ENCODE measurements around the gene FGD2.

Gene FGD2

DNA sequence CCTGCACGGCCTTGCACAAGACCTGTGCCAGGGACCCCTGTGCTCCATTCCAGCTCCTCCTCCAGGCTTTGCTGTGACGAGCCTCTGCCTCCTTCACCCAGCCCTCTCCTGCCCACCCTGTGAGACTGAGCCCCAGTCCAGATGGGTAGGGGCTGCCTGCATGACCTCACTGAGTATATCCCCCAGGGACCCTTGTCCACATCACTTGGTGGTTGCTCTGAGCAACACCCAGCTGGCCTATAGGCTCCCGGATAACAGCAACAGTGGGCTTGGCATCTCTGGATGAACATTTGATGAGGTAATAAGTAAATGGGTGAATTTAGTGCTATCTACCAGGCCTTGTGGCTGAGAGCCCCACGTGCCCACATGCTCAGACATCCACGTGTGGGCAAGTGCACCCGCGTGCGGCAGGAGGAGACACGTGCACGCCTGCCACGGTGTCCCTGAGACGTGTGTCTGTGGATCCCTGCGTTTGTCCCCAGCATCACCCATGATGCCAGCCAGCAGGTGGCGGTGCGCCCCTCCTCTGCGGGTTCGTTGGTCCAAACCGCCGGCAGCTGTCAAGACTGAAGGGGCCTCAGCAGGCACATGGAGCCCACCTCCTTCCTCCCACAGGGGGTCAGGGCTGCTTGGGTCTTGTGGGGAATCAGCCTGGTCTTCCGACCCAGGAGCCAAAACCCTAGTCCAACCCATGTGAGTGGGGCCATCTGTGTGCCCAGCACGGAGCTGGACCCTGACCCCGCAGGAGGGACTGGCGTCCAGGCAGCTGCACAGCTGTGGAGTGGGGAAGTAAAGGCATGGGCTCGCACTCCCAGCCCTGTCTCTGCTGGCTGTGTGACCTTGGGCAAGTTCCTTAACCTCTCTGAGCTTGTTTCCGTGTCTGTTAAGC is 45.9 kb downstream of the FGD2 start (continued):
- TF ChIP-seq WT1 (tag by site-specific recombination; IDR thresholded peaks at IDR 0.05), result no peak; the same call in 1 of the 2 replicates
- TF ChIP-seq SP2 (tag by site-specific recombination; IDR thresholded peaks at IDR 0.05), result no peak
- no peak for TF ChIP-seq ZNF530 (tag by site-specific recombination; IDR thresholded peaks at IDR 0.05; ENCODE audit: low read depth)
- TF ChIP-seq, protein P1, sequence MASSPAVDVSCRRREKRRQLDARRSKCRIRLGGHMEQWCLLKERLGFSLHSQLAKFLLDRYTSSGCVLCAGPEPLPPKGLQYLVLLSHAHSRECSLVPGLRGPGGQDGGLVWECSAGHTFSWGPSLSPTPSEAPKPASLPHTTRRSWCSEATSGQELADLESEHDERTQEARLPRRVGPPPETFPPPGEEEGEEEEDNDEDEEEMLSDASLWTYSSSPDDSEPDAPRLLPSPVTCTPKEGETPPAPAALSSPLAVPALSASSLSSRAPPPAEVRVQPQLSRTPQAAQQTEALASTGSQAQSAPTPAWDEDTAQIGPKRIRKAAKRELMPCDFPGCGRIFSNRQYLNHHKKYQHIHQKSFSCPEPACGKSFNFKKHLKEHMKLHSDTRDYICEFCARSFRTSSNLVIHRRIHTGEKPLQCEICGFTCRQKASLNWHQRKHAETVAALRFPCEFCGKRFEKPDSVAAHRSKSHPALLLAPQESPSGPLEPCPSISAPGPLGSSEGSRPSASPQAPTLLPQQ (tag by site-specific recombination; IDR thresholded peaks at IDR 0.05), result peak; percentile 74
- no peak for TF ChIP-seq KLF16 (tag by site-specific recombination; IDR thresholded peaks at IDR 0.05)
- TF ChIP-seq ZNF146 (tag by site-specific recombination; IDR thresholded peaks at IDR 0.05), result no peak
- TF ChIP-seq, protein P2, sequence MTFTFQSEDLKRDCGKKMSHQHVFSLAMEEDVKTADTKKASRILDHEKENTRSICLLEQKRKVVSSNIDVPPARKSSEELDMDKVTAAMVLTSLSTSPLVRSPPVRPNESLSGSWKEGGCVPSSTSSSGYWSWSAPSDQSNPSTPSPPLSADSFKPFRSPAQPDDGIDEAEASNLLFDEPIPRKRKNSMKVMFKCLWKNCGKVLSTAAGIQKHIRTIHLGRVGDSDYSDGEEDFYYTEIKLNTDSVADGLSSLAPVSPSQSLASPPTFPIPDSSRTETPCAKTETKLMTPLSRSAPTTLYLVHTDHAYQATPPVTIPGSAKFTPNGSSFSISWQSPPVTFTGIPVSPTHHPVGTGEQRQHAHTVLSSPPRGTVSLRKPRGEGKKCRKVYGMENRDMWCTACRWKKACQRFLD (tag by site-specific recombination; IDR thresholded peaks at IDR 0.05), result no peak
- TF ChIP-seq ZNF391 (tag by site-specific recombination; IDR thresholded peaks at IDR 0.05; ENCODE audit: borderline replicate concordance, low read depth), result peak; percentile 63; the same call in 1 of the 2 replicates
- TF ChIP-seq, protein P3, sequence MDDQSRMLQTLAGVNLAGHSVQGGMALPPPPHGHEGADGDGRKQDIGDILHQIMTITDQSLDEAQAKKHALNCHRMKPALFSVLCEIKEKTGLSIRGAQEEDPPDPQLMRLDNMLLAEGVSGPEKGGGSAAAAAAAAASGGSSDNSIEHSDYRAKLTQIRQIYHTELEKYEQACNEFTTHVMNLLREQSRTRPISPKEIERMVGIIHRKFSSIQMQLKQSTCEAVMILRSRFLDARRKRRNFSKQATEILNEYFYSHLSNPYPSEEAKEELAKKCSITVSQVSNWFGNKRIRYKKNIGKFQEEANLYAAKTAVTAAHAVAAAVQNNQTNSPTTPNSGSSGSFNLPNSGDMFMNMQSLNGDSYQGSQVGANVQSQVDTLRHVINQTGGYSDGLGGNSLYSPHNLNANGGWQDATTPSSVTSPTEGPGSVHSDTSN (CRISPR knock-in tag; IDR thresholded peaks at IDR 0.05), result peak; percentile 78
- no peak for TF ChIP-seq MZF1 (tag by site-specific recombination; IDR thresholded peaks at IDR 0.05; ENCODE audit: borderline replicate concordance)
- TF ChIP-seq, protein P4, sequence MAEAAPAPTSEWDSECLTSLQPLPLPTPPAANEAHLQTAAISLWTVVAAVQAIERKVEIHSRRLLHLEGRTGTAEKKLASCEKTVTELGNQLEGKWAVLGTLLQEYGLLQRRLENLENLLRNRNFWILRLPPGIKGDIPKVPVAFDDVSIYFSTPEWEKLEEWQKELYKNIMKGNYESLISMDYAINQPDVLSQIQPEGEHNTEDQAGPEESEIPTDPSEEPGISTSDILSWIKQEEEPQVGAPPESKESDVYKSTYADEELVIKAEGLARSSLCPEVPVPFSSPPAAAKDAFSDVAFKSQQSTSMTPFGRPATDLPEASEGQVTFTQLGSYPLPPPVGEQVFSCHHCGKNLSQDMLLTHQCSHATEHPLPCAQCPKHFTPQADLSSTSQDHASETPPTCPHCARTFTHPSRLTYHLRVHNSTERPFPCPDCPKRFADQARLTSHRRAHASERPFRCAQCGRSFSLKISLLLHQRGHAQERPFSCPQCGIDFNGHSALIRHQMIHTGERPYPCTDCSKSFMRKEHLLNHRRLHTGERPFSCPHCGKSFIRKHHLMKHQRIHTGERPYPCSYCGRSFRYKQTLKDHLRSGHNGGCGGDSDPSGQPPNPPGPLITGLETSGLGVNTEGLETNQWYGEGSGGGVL (tag by site-specific recombination; IDR thresholded peaks at IDR 0.05), result no peak
- TF ChIP-seq ZBTB48 (tag by site-specific recombination; IDR thresholded peaks at IDR 0.05), result peak; percentile 95
- no peak for TF ChIP-seq ZNF202 (tag by site-specific recombination; IDR thresholded peaks at IDR 0.05; ENCODE audit: borderline replicate concordance)
- TF ChIP-seq GLIS2 (tag by site-specific recombination; IDR thresholded peaks at IDR 0.05), result peak; percentile 60
- no peak for TF ChIP-seq HOXC10 (CRISPR knock-in tag; IDR thresholded peaks at IDR 0.05)
- TF ChIP-seq KLF7 (tag by site-specific recombination; IDR thresholded peaks at IDR 0.05; ENCODE audit: borderline replicate concordance), result no peak
- no peak for TF ChIP-seq ZNF433 (tag by site-specific recombination; IDR thresholded peaks at IDR 0.05; ENCODE audit: low read depth)
- no peak for TF ChIP-seq ZNF426 (tag by site-specific recombination; IDR thresholded peaks at IDR 0.05)
- TF ChIP-seq, protein P5, sequence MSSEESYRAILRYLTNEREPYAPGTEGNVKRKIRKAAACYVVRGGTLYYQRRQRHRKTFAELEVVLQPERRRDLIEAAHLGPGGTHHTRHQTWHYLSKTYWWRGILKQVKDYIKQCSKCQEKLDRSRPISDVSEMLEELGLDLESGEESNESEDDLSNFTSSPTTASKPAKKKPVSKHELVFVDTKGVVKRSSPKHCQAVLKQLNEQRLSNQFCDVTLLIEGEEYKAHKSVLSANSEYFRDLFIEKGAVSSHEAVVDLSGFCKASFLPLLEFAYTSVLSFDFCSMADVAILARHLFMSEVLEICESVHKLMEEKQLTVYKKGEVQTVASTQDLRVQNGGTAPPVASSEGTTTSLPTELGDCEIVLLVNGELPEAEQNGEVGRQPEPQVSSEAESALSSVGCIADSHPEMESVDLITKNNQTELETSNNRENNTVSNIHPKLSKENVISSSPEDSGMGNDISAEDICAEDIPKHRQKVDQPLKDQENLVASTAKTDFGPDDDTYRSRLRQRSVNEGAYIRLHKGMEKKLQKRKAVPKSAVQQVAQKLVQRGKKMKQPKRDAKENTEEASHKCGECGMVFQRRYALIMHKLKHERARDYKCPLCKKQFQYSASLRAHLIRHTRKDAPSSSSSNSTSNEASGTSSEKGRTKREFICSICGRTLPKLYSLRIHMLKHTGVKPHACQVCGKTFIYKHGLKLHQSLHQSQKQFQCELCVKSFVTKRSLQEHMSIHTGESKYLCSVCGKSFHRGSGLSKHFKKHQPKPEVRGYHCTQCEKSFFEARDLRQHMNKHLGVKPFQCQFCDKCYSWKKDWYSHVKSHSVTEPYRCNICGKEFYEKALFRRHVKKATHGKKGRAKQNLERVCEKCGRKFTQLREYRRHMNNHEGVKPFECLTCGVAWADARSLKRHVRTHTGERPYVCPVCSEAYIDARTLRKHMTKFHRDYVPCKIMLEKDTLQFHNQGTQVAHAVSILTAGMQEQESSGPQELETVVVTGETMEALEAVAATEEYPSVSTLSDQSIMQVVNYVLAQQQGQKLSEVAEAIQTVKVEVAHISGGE (tag by site-specific recombination; conservative IDR thresholded peaks at IDR 0.05; ENCODE audit: low read depth), result no peak
- TF ChIP-seq ZNF585B (tag by site-specific recombination; IDR thresholded peaks at IDR 0.05), result no peak
- TF ChIP-seq, protein P6, sequence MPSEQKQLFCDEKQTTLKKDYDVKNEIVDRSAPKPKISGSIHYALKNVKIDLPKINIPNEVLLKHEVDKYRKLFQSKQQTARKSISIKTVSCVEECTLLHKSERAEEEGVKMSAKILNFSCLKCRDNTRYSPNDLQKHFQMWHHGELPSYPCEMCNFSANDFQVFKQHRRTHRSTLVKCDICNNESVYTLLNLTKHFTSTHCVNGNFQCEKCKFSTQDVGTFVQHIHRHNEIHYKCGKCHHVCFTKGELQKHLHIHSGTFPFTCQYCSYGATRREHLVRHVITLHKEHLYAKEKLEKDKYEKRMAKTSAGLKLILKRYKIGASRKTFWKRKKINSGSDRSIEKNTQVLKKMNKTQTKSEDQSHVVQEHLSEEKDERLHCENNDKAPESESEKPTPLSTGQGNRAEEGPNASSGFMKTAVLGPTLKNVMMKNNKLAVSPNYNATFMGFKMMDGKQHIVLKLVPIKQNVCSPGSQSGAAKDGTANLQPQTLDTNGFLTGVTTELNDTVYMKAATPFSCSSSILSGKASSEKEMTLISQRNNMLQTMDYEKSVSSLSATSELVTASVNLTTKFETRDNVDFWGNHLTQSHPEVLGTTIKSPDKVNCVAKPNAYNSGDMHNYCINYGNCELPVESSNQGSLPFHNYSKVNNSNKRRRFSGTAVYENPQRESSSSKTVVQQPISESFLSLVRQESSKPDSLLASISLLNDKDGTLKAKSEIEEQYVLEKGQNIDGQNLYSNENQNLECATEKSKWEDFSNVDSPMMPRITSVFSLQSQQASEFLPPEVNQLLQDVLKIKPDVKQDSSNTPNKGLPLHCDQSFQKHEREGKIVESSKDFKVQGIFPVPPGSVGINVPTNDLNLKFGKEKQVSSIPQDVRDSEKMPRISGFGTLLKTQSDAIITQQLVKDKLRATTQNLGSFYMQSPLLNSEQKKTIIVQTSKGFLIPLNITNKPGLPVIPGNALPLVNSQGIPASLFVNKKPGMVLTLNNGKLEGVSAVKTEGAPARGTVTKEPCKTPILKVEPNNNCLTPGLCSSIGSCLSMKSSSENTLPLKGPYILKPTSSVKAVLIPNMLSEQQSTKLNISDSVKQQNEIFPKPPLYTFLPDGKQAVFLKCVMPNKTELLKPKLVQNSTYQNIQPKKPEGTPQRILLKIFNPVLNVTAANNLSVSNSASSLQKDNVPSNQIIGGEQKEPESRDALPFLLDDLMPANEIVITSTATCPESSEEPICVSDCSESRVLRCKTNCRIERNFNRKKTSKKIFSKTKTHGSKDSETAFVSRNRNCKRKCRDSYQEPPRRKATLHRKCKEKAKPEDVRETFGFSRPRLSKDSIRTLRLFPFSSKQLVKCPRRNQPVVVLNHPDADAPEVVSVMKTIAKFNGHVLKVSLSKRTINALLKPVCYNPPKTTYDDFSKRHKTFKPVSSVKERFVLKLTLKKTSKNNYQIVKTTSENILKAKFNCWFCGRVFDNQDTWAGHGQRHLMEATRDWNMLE (tag by site-specific recombination; conservative IDR thresholded peaks at IDR 0.05; ENCODE audit: low read depth), result no peak
- no peak for TF ChIP-seq OVOL3 (tag by site-specific recombination; IDR thresholded peaks at IDR 0.05)
- no peak for TF ChIP-seq ZNF140 (tag by site-specific recombination; IDR thresholded peaks at IDR 0.05)
- TF ChIP-seq ZNF549 (tag by site-specific recombination; IDR thresholded peaks at IDR 0.05), result no peak
- no peak for TF ChIP-seq ZNF354C (tag by site-specific recombination; IDR thresholded peaks at IDR 0.05; ENCODE audit: borderline replicate concordance, low read depth)

Measured in HEK293 (cell line).